Astrocyte (in vitro differentiated cells and primary cell): ENCODE data around the gene ZNF554. TPM values are rescaled to one million over a fixed set of nuclear protein-coding genes. Genes with fewer than 3 reads are reported as not detected.

Experiments used
- DNase-seq: peaks from one replicate; pipeline ENCODE4 v3.0.0-alpha.2; 2010; ENCODE audit warnings: low read depth
- FAIRE-seq: peaks from 2 replicates; lab custom pipeline; 2011; peaks lifted over from hg19 to GRCh38; lab: Jason Lieb, UNC
- H2AFZ ChIP-seq: 2 replicates; pipeline ENCODE4 v1.6.0; 2012; ENCODE audit warnings: low read depth, low read length, inconsistent platforms
- H3K27ac ChIP-seq: 2 replicates; pipeline ENCODE4 v1.5.1; 2011; ENCODE audit warnings: low read depth, low read length, inconsistent platforms
- H3K27me3 ChIP-seq: 2 replicates; pipeline ENCODE4 v1.6.0; 2011; ENCODE audit warnings: low read length, inconsistent platforms; ENCODE audit not compliant: insufficient read depth
- H3K36me3 ChIP-seq: 2 replicates; pipeline ENCODE4 v1.5.1; 2011; ENCODE audit warnings: low read length, inconsistent platforms; ENCODE audit not compliant: insufficient read depth
- H3K4me1 ChIP-seq: 2 replicates; pipeline ENCODE4 v1.5.1; 2011; ENCODE audit warnings: low read length, inconsistent platforms; ENCODE audit not compliant: insufficient read depth
- H3K4me2 ChIP-seq: 2 replicates; pipeline ENCODE4 v1.6.0; 2012; ENCODE audit warnings: low read length, inconsistent platforms
- H3K4me3 ChIP-seq: 2 replicates; pipeline ENCODE4 v1.5.1; 2011; ENCODE audit warnings: low read depth, mild to moderate bottlenecking, low read length, inconsistent platforms; ENCODE audit not compliant: insufficient read depth
- H3K79me2 ChIP-seq: 2 replicates; pipeline ENCODE4 v1.6.0; 2012; ENCODE audit warnings: mild to moderate bottlenecking, low read length, inconsistent platforms; ENCODE audit not compliant: insufficient read depth
- H3K9ac ChIP-seq: 2 replicates; pipeline ENCODE4 v1.6.0; 2012; ENCODE audit warnings: mild to moderate bottlenecking, low read length, inconsistent platforms
- H3K9me3 ChIP-seq: 2 replicates; pipeline ENCODE4 v1.5.1; 2012; ENCODE audit warnings: low read depth, mild to moderate bottlenecking, low read length, inconsistent platforms; ENCODE audit not compliant: insufficient read depth
- H4K20me1 ChIP-seq: 2 replicates; pipeline ENCODE4 v1.6.0; 2012; ENCODE audit warnings: low read length, inconsistent platforms; ENCODE audit not compliant: insufficient read depth
- H3K27ac Mint-ChIP-seq: one replicate; pipeline ENCODE4 v1.8.0; 2021; ENCODE audit warnings: mild to moderate bottlenecking, mixed read lengths; ENCODE audit not compliant: unreplicated experiment
- H3K27me3 Mint-ChIP-seq: one replicate; pipeline ENCODE4 v1.8.0; 2021; ENCODE audit warnings: low read depth, mixed read lengths; ENCODE audit not compliant: unreplicated experiment
- H3K36me3 Mint-ChIP-seq: one replicate; pipeline ENCODE4 v1.8.0; 2021; ENCODE audit warnings: low read depth, mixed read lengths; ENCODE audit not compliant: unreplicated experiment
- H3K4me1 Mint-ChIP-seq: one replicate; pipeline ENCODE4 v1.8.0; 2021; ENCODE audit warnings: low read depth, mixed read lengths; ENCODE audit not compliant: unreplicated experiment
- H3K4me3 Mint-ChIP-seq: one replicate; pipeline ENCODE4 v1.8.0; 2021; ENCODE audit warnings: mild to moderate bottlenecking, moderate library complexity, mixed read lengths; ENCODE audit not compliant: unreplicated experiment
- H3K9me3 Mint-ChIP-seq: one replicate; pipeline ENCODE4 v1.8.0; 2021; ENCODE audit warnings: mild to moderate bottlenecking, mixed read lengths; ENCODE audit not compliant: unreplicated experiment
- EZH2 ChIP-seq: IDR thresholded peaks from 2 replicates; pipeline ENCODE4 v1.6.1; 2012; ENCODE audit warnings: mild to moderate bottlenecking, low read length, inconsistent platforms; ENCODE audit not compliant: insufficient read depth
- total RNA-seq: library from RNA; stranded (reverse); gene quantifications from 2 replicates; pipeline ENCODE4 v1.2.1, GENCODE V29; 2021
- TF ChIP-seq, protein P1 (sequence below): IDR thresholded peaks from 2 replicates; pipeline ENCODE4 v1.5.1; 2011; ENCODE audit warnings: low read depth, mild to moderate bottlenecking, inconsistent platforms, low read length, moderate library complexity; ENCODE audit not compliant: insufficient read depth

ZNF554 gene
- total RNA-seq, 1 donor from 2014 or later, result 3.1 TPM

DNA sequence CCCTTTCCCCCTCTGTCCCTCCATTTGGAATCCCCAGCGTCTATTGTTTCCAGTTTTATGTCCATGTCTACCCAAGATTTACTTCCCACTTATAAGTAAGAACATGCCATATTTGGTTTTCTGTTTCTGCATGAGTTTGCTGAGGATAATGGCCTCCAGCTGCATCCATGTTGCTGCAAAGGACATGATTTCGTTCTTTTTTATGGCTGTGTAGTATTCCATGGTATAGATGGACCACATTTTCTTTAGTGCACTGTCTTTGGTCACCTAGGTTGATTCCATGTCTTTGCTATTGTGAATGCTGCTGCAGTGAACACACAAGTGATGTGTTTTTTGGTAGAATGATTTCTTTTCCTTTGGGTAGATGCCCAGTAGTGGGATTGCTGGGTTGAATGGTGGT, 25.4 kb downstream of the ZNF554 start:
- Mint-ChIP-seq H3K27me3 (no peaks in the 10 kb centered on the region), H3K27ac (no peak overlapping the region), H3K4me3 (no peak overlapping the region), H3K36me3 (peaks cover 43% of the 10 kb centered on the region), H3K4me1 (peaks cover 5% of the 10 kb centered on the region), H3K9me3 (peaks cover 36% of the 10 kb centered on the region)
- Histone ChIP-seq H3K79me2 (peaks cover 52% of the 10 kb centered on the region), H2AFZ (no peak overlapping the region), H3K36me3 (no peaks in the 10 kb centered on the region), H3K27ac (no peak overlapping the region), H3K4me2 (no peak overlapping the region), H3K27me3 (no peaks in the 10 kb centered on the region), H3K4me3 (no peak overlapping the region), H3K4me1 (peaks cover 8% of the 10 kb centered on the region), H4K20me1 (peaks cover 21% of the 10 kb centered on the region), H3K9ac (no peak overlapping the region), H3K9me3 (peaks cover 5% of the 10 kb centered on the region)
- TF ChIP-seq, protein P1, sequence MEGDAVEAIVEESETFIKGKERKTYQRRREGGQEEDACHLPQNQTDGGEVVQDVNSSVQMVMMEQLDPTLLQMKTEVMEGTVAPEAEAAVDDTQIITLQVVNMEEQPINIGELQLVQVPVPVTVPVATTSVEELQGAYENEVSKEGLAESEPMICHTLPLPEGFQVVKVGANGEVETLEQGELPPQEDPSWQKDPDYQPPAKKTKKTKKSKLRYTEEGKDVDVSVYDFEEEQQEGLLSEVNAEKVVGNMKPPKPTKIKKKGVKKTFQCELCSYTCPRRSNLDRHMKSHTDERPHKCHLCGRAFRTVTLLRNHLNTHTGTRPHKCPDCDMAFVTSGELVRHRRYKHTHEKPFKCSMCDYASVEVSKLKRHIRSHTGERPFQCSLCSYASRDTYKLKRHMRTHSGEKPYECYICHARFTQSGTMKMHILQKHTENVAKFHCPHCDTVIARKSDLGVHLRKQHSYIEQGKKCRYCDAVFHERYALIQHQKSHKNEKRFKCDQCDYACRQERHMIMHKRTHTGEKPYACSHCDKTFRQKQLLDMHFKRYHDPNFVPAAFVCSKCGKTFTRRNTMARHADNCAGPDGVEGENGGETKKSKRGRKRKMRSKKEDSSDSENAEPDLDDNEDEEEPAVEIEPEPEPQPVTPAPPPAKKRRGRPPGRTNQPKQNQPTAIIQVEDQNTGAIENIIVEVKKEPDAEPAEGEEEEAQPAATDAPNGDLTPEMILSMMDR, result no peak
- TF ChIP-seq EZH2, result no peak
- DNase-seq, result no peak
- no peak for FAIRE-seq

DNA sequence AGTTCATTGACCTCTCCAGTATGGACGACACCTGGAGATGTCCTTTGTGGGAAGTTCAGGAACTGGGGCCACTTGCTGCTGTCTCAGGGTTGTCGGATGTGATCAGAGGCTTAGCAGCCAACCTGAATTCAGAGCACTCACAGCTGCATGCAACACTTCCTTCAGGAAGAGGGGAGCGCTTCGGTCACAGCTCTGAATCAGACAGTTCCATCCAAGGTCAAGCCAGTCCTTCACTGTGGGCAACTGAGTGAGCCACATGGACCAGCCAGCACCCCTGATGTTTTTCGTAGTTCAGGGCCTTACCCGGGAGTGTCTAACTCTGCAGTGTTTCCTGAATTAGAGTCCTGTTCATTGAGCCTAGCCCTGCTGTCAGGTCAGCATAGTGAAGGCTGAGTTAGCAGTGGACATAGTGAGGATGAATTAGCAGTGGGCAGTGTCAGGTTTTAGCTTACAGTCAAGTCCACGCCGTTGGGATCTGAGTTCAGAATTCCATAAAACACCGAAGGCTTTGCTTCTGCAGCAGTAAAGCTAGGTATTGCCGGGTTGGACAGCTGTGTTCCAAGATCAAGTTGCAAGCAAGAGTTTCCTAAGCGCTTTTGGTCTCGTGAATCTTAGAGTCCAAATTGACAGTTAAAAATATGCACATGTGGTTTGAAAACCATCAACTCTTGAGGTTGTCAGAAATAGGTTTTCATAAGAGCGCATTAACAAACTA, 26.7 kb downstream of the ZNF554 start:
- no peak overlapping the region for H3K27ac Mint-ChIP-seq
- H3K27me3 Mint-ChIP-seq, result no peaks in the 10 kb centered on the region
- H3K4me1 Mint-ChIP-seq, result peaks cover 5% of the 10 kb centered on the region
- Histone ChIP-seq H4K20me1 (peaks cover 26% of the 10 kb centered on the region), H3K27me3 (no peaks in the 10 kb centered on the region), H3K9me3 (peaks cover 13% of the 10 kb centered on the region), H3K79me2 (peaks cover 52% of the 10 kb centered on the region), H3K36me3 (no peaks in the 10 kb centered on the region), H3K4me2 (no peak overlapping the region), H3K4me1 (peaks cover 5% of the 10 kb centered on the region), H3K9ac (no peak overlapping the region), H2AFZ (no peak overlapping the region), H3K4me3 (no peak overlapping the region), H3K27ac (no peak overlapping the region)
- H3K36me3 Mint-ChIP-seq, result peaks cover 50% of the 10 kb centered on the region
- TF ChIP-seq, protein P1, result no peak
- no peak for TF ChIP-seq EZH2
- DNase-seq (no peak), FAIRE-seq (no peak)
- no peak overlapping the region for H3K4me3 Mint-ChIP-seq
- peaks cover 40% of the 10 kb centered on the region for H3K9me3 Mint-ChIP-seq

DNA sequence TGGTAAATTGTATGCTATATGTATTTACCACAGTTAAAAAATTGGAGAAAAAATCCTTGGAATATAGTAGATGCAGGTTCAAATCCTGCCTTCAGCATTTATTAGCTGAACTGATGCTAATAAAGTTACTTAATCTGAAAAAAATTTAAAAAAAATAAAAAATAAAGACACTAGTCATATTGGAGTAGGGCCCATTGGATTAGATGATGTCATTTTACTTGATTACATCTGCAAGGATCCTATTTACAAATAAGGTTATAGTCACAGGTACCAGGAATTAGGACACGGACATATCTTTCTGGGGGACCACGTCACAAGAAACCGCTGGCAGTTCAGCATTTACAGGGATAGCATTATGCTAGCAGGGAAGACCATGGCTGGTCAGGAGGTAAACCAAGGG, 27.8 kb downstream of the ZNF554 start:
- Histone ChIP-seq H4K20me1 (peaks cover 21% of the 10 kb centered on the region), H3K79me2 (peaks cover 43% of the 10 kb centered on the region), H3K27me3 (no peaks in the 10 kb centered on the region), H3K36me3 (peaks cover 8% of the 10 kb centered on the region), H3K27ac (no peak overlapping the region), H3K9ac (no peak overlapping the region), H3K4me2 (no peak overlapping the region), H3K4me3 (no peak overlapping the region), H2AFZ (no peak overlapping the region), H3K4me1 (peaks cover under 1% of the 10 kb centered on the region), H3K9me3 (peaks cover 22% of the 10 kb centered on the region)
- Mint-ChIP-seq H3K27me3 (no peaks in the 10 kb centered on the region), H3K36me3 (peaks cover 57% of the 10 kb centered on the region), H3K4me3 (no peak overlapping the region), H3K27ac (no peak overlapping the region), H3K9me3 (peaks cover 49% of the 10 kb centered on the region), H3K4me1 (peaks cover under 1% of the 10 kb centered on the region)
- no peak for FAIRE-seq
- no peak for DNase-seq
- TF ChIP-seq, protein P1, result no peak
- no peak for TF ChIP-seq EZH2
